ENCODE data around the gene STPG2. TPM values are rescaled to one million over a fixed set of nuclear protein-coding genes. Genes with fewer than 3 reads are reported as not detected.

The STPG2 gene
- total RNA-seq, 6 donors from 2014 or later, result 0.30 to 5.2 (median 0.49) TPM; not detected in 1

DNA sequence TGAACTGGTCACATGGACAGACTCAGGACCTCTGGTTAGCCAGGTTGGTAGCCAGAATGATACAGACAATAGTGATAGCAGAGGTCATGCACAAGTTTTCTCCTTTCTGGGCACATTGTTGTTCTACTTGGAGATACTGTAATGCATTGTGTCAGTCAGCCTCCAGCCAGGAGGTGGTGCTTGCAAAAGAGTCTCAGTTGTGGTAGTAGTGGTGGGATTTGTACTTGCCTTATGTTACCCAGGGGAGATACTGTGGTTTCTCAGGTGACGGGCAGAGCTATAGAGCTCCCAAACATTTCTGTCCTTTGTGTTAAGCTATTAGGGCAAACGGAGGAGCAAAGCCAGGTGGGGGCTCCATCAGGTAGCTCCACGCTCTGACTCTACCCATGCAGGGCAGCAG lies 190.5 kb downstream of the STPG2 start:
- ATAC-seq (ENCODE audit: low FRiP score in 2 of 2) (no peak), DNase-seq (no peak)
- H3K27ac ChIP-seq, result no peak overlapping the region
- no peaks in the 10 kb centered on the region for H3K9me3 ChIP-seq
- TF ChIP-seq POLR2AphosphoS5 (IDR thresholded peaks at IDR 0.05), result no peak
- TF ChIP-seq EP300 (IDR thresholded peaks at IDR 0.05), result no peak
- TF ChIP-seq, protein P1, sequence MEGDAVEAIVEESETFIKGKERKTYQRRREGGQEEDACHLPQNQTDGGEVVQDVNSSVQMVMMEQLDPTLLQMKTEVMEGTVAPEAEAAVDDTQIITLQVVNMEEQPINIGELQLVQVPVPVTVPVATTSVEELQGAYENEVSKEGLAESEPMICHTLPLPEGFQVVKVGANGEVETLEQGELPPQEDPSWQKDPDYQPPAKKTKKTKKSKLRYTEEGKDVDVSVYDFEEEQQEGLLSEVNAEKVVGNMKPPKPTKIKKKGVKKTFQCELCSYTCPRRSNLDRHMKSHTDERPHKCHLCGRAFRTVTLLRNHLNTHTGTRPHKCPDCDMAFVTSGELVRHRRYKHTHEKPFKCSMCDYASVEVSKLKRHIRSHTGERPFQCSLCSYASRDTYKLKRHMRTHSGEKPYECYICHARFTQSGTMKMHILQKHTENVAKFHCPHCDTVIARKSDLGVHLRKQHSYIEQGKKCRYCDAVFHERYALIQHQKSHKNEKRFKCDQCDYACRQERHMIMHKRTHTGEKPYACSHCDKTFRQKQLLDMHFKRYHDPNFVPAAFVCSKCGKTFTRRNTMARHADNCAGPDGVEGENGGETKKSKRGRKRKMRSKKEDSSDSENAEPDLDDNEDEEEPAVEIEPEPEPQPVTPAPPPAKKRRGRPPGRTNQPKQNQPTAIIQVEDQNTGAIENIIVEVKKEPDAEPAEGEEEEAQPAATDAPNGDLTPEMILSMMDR (IDR thresholded peaks at IDR 0.05), result no peak
- no peak for TF ChIP-seq POLR2A (IDR thresholded peaks at IDR 0.05)
- 76 to 80% methylated on average over 2 to 3 of the region's 3 CpGs for WGBS, 2 donors
- H3K4me3 ChIP-seq, result no peak overlapping the region
- no peaks in the 10 kb centered on the region for H3K4me1 ChIP-seq
- H3K36me3 ChIP-seq, result no peaks in the 10 kb centered on the region
- H3K27me3 ChIP-seq, result no peaks in the 10 kb centered on the region

- Histone ChIP-seq H3K4me3 (no peak overlapping the region), H3K4me1 (no peaks in the 10 kb centered on the region), H3K36me3 (no peaks in the 10 kb centered on the region), H3K27ac (no peak overlapping the region), H3K27me3 (no peaks in the 10 kb centered on the region), H3K9me3 (no peaks in the 10 kb centered on the region)
- TF ChIP-seq, protein P1 (IDR thresholded peaks at IDR 0.05), result no peak
- TF ChIP-seq POLR2AphosphoS5 (IDR thresholded peaks at IDR 0.05) (no peak), EP300 (IDR thresholded peaks at IDR 0.05) (no peak), POLR2A (IDR thresholded peaks at IDR 0.05) (no peak)
- ATAC-seq (ENCODE audit: low FRiP score in 2 of 2) (no peak), DNase-seq (no peak)
These were observed 192.4 kb downstream of the STPG2 start for GRCh38 chr4:97950836-97951235.

DNA sequence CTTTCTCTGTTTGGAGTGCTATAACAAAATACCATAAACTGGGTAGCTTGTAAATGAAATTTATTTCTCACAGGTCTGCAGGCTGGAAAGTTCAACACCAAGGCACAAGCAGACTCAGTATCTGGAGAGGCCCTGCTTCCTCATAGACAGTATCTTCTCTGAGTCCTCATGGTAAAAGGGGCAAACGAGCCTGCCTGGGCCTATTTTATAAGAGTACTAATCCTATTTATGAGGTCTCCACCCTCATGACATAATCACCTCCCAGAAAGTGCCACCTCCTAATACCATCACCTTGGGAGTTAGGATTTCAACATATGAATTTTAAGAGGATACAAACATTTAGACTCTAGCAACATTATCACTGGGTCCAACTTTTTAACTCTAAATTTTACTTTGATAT lies 200.3 kb downstream of the STPG2 start:
- ATAC-seq (ENCODE audit: low FRiP score in 2 of 2) (no peak), DNase-seq (no peak)
- WGBS, 2 donors, result 56 to 75% methylated on average over 1 of the region's 1 CpG
- no peaks in the 10 kb centered on the region for H3K27me3 ChIP-seq
- H3K9me3 ChIP-seq, result peaks cover 0 to 24% (median 14%) of the 10 kb centered on the region in 4 donors
- TF ChIP-seq POLR2AphosphoS5 (IDR thresholded peaks at IDR 0.05) (no peak), EP300 (IDR thresholded peaks at IDR 0.05) (no peak)
- TF ChIP-seq, protein P1 (IDR thresholded peaks at IDR 0.05), result no peak
- H3K4me1 ChIP-seq, result no peaks in the 10 kb centered on the region
- no peaks in the 10 kb centered on the region for H3K36me3 ChIP-seq
- H3K4me3 ChIP-seq, result no peak overlapping the region
- H3K27ac ChIP-seq, result no peak overlapping the region

- Histone ChIP-seq H3K9me3 (peaks cover 0 to 32% (median 15%) of the 10 kb centered on the region in 4 donors), H3K4me3 (no peak overlapping the region), H3K27me3 (no peaks in the 10 kb centered on the region), H3K4me1 (no peaks in the 10 kb centered on the region), H3K36me3 (no peaks in the 10 kb centered on the region), H3K27ac (no peak overlapping the region)
- TF ChIP-seq POLR2A (IDR thresholded peaks at IDR 0.05), result no peak
- TF ChIP-seq, protein P1 (IDR thresholded peaks at IDR 0.05), result no peak
- no peak for TF ChIP-seq EP300 (IDR thresholded peaks at IDR 0.05)
- TF ChIP-seq POLR2AphosphoS5 (IDR thresholded peaks at IDR 0.05), result no peak
- WGBS, 2 donors, result 72 to 81% methylated on average over 1 of the region's 1 CpG
- DNase-seq, result no peak
- ATAC-seq (ENCODE audit: low FRiP score in 2 of 2), result no peak
These were observed 201.1 kb downstream of the STPG2 start for GRCh38 chr4:97942137-97942536.

- H3K27ac ChIP-seq, result no peak overlapping the region
- H3K9me3 ChIP-seq, result peaks cover 0 to 40% (median 18%) of the 10 kb centered on the region in 4 donors
- H3K4me3 ChIP-seq, result no peak overlapping the region
- WGBS, 2 donors, result 87% methylated on average over 6 of the region's 7 CpGs; no CpG with 5 or more reads in 1 of the 2 donors
- ATAC-seq (ENCODE audit: low FRiP score in 2 of 2), result no peak
- no peaks in the 10 kb centered on the region for H3K4me1 ChIP-seq
- DNase-seq, result no peak
- TF ChIP-seq, protein P1 (IDR thresholded peaks at IDR 0.05), result no peak
- TF ChIP-seq POLR2AphosphoS5 (IDR thresholded peaks at IDR 0.05), result no peak
- no peak for TF ChIP-seq EP300 (IDR thresholded peaks at IDR 0.05)
- H3K27me3 ChIP-seq, result no peaks in the 10 kb centered on the region
- no peaks in the 10 kb centered on the region for H3K36me3 ChIP-seq
These were observed 205.1 kb downstream of the STPG2 start for GRCh38 chr4:97938141-97938540.
